IMR-90 (cell line): Measurements from ENCODE around the gene ROR2. TPM values are rescaled to one million over a fixed set of nuclear protein-coding genes. Genes with fewer than 3 reads are reported as not detected.
A peak's percentile ranks its signal among the peaks of the same experiment; 100 is the strongest.

Source experiments
- ATAC-seq: fragments of 200-7000 bp; cut with Tn5 transposase; 2 replicates; pipeline ENCODE4 v1.9.1; 2020; ENCODE audit warnings: low read depth, mild to moderate bottlenecking, moderate library complexity
- BruUV-seq: library from RNA; stranded (reverse); fragments of 400-500 nt; replicated peaks from 2 replicates; lab custom pipeline; 2021; lab: Mats Ljungman, UMichigan
- CTCF ChIA-PET: fragments of 300-600 bp; formaldehyde crosslinking; extraction: SDS; loops from one replicate; lab custom pipeline; 2021; ENCODE audit warnings: antibody characterized with exemption; lab: Yijun Ruan, JAX
- POLR2A ChIA-PET: fragments of 300-600 bp; sonication (Branson Sonifier 250); formaldehyde crosslinking; loops from one replicate; lab custom pipeline; 2022; ENCODE audit warnings: antibody characterized with exemption; ENCODE audit not compliant: unreplicated experiment; lab: Charles Lee
- DNase-seq: peaks from one replicate; pipeline ENCODE4 v3.0.0; 2013
- H2AFZ ChIP-seq: replicated peaks from 2 replicates; pipeline ENCODE3; 2013; ENCODE audit warnings: low read length, mild to moderate bottlenecking; ENCODE audit not compliant: poor library complexity
- H2AK5ac ChIP-seq: 2 replicates; pipeline ENCODE4 v1.6.1; 2013; ENCODE audit warnings: low read depth, low read length, inconsistent platforms
- H2AK9ac ChIP-seq: replicated peaks from 2 replicates; pipeline ENCODE3; 2013; ENCODE audit warnings: mild to moderate bottlenecking, low read depth, low read length, moderate library complexity; ENCODE audit not compliant: poor library complexity
- H2BK120ac ChIP-seq: 2 replicates; pipeline ENCODE4 v1.6.1; 2013; ENCODE audit warnings: low read depth, low read length, inconsistent platforms
- H2BK15ac ChIP-seq: 3 replicates; pipeline ENCODE4 v1.6.1; 2013; ENCODE audit warnings: low read depth, low read length, inconsistent platforms
- H2BK20ac ChIP-seq: 2 replicates; pipeline ENCODE4 v1.6.1; 2013; ENCODE audit warnings: low read depth, mild to moderate bottlenecking, inconsistent platforms, low read length, moderate library complexity
- H2BK5ac ChIP-seq: 2 replicates; pipeline ENCODE4 v1.6.1; 2013; ENCODE audit warnings: mild to moderate bottlenecking, low read depth, low read length, inconsistent platforms; ENCODE audit not compliant: poor library complexity, severe bottlenecking
- H3K14ac ChIP-seq: replicated peaks from 2 replicates; pipeline ENCODE4 v1.6.1; 2013; ENCODE audit warnings: low read depth, low read length, inconsistent platforms
- H3K18ac ChIP-seq: 2 replicates; pipeline ENCODE4 v1.6.1; 2013; ENCODE audit warnings: low read depth, low read length, control low read depth
- H3K23ac ChIP-seq: 2 replicates; pipeline ENCODE4 v1.6.1; 2013; ENCODE audit warnings: low read depth, low read length, inconsistent platforms
- H3K27ac ChIP-seq: 2 replicates; pipeline ENCODE4 v1.5.1; 2013; ENCODE audit warnings: mild to moderate bottlenecking, control low read depth, low read length; ENCODE audit not compliant: insufficient read depth
- H3K27me3 ChIP-seq: 2 replicates; pipeline ENCODE4 v1.6.1; 2013; ENCODE audit warnings: low read length; ENCODE audit not compliant: control insufficient read depth, insufficient read depth
- H3K36me3 ChIP-seq: 2 replicates; pipeline ENCODE4 v1.6.1; 2013; ENCODE audit warnings: low read length, mixed read lengths; ENCODE audit not compliant: control insufficient read depth, insufficient read depth
- H3K4ac ChIP-seq: 2 replicates; pipeline ENCODE4 v1.6.1; 2013; ENCODE audit warnings: low read depth, low read length, inconsistent platforms
- H3K4me1 ChIP-seq: 2 replicates; pipeline ENCODE4 v1.6.1; 2013; ENCODE audit warnings: low read length, mixed read lengths; ENCODE audit not compliant: control insufficient read depth, insufficient read depth
- H3K4me2 ChIP-seq: 2 replicates; pipeline ENCODE4 v1.6.1; 2013; ENCODE audit warnings: low read depth, mild to moderate bottlenecking, control low read depth, low read length, moderate library complexity
- H3K4me3 ChIP-seq: 2 replicates; pipeline ENCODE4 v1.5.1; 2013; ENCODE audit warnings: low read depth, mild to moderate bottlenecking, control low read depth, low read length, moderate library complexity; ENCODE audit not compliant: insufficient read depth
- H3K56ac ChIP-seq: 2 replicates; pipeline ENCODE4 v1.6.1; 2013; ENCODE audit warnings: low read length, inconsistent platforms; ENCODE audit not compliant: insufficient read depth; ENCODE audit errors: extremely low read depth
- H3K79me1 ChIP-seq, 2 experiments: 2 replicates each; pipeline ENCODE4 v1.6.1; 2013; ENCODE audit warnings: low read length in 2 of 2, inconsistent platforms in 1 of 2, low read depth in 1 of 2
- H3K9ac ChIP-seq: 2 replicates; pipeline ENCODE4 v1.6.1; 2013; ENCODE audit warnings: low read depth, low read length, control low read depth
- H3K9me1 ChIP-seq: 2 replicates; pipeline ENCODE4 v1.6.1; 2013; ENCODE audit warnings: low read length, inconsistent platforms; ENCODE audit not compliant: insufficient read depth
- H3K9me3 ChIP-seq: 2 replicates; pipeline ENCODE4 v1.6.1; 2013; ENCODE audit warnings: low read length; ENCODE audit not compliant: control insufficient read depth, insufficient read depth
- H4K20me1 ChIP-seq: 2 replicates; pipeline ENCODE4 v1.6.1; 2013; ENCODE audit warnings: low read length, inconsistent platforms; ENCODE audit not compliant: insufficient read depth
- H4K5ac ChIP-seq: 2 replicates; pipeline ENCODE4 v1.6.1; 2013; ENCODE audit warnings: mild to moderate bottlenecking, low read depth, low read length, control low read depth
- H4K8ac ChIP-seq, 2 experiments: 2 replicates each; pipeline ENCODE4 v1.6.1; 2013; ENCODE audit warnings: low read depth in 2 of 2, low read length in 2 of 2, control low read depth in 1 of 2, inconsistent platforms in 1 of 2
- H4K91ac ChIP-seq: 2 replicates; pipeline ENCODE4 v1.6.1; 2013; ENCODE audit warnings: low read depth, low read length, inconsistent platforms; ENCODE audit not compliant: insufficient read depth
- MAFK ChIP-seq: IDR thresholded peaks from 2 replicates; pipeline ENCODE4 v1.6.1; 2012; ENCODE audit warnings: low read depth, low read length, improper control_type of control experiment
- RAD21 ChIP-seq: IDR thresholded peaks from 2 replicates; pipeline ENCODE4 v1.6.1; 2012; ENCODE audit warnings: low read length, improper control_type of control experiment
- RCOR1 ChIP-seq: IDR thresholded peaks from 2 replicates; pipeline ENCODE4 v1.6.1; 2012; ENCODE audit warnings: mild to moderate bottlenecking, low read length, improper control_type of control experiment; ENCODE audit not compliant: insufficient replicate concordance
- WGBS, 2 experiments: methylation state at CpG; one replicate each; pipeline versions ENCODE4 v1.1.5 to v1.1.7; 2013; ENCODE audit warnings: missing lambda C conversion rate in 2 of 2; ENCODE audit not compliant: insufficient read length in 1 of 2; ENCODE audit errors: extremely low coverage in 2 of 2; 5-methylcytosine and 5-hydroxymethylcytosine counted together
- dilution Hi-C: fragments of 300-500 bp; cut with HindIII; formaldehyde crosslinking; loops from one replicate; pipeline ENCODE4 v1.14.3; 2018; ENCODE audit warnings: low sequenced_read_pairs; ENCODE audit not compliant: unreplicated experiment
- in situ Hi-C: fragments of 300-500 bp; cut with MboI; formaldehyde crosslinking; loops from 3 replicates; pipeline ENCODE4 v1.14.3; 2019; ENCODE audit warnings: low sequenced_read_pairs, inconsistent platforms, mixed read lengths
- intact Hi-C: fragments of 100-400 bp; cut with micrococcal nuclease; formaldehyde crosslinking; loops from 2 replicates; pipeline ENCODE4 v1.10.0; 2022
- polyA plus RNA-seq, 3 experiments: library from polyadenylated mRNA; depleted of rRNA; stranded (reverse); fragments of >200 nt; gene quantifications; 2 replicates each; pipeline ENCODE4 v1.2.3, GENCODE V29; 2012; ENCODE audit warnings: low replicate concordance in 1 of 3
- total RNA-seq: library from RNA; depleted of rRNA; stranded (reverse); fragments of >200 nt; gene quantifications from 2 replicates; pipeline ENCODE4 v1.2.3, GENCODE V29; 2012

The ROR2 gene
- total and polyA plus RNA-seq, 2 of the 4 experiments (the other 2 are of a cell fraction) = 2.3 to 4.8 TPM

DNA sequence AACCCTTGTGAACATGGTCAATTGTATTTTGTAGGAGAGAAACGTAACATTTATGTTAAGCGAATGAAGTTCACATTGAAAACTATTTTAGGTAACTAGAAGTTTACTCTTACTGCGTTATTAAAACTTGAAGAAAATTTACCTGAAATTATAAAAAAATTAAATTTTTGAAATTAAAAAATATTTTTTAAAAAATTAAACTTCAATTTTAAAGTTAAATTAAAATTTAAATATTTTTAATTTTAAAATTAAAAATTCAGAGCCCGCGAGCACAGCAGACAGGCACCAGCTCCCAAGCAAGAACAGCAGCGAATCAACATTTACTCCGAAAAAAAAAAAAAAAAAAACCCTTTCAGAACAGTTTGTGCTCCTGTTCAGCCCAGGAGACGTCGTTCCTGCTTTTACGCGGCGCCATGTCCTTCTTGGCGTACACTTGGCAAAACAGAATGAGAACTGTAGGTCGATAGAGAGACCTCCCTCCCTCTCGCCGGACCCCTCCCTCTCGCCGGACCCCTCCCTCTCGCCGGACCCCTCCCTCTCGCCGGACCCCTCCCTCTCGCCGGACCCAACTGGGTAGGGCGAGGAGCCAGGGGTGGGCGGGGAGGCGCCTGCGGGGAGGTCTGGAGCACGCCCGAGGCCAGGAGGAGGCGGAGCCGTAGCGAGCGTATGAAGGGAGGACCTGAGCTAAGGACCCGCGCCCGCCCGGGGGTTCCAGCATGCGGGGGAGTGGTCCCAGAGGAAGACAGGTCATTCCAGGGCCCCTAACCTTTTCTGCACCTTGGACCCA is 235.8 kb downstream of the ROR2 start:
- H3K4ac ChIP-seq = no peak overlapping the region
- ATAC-seq (peak; percentile 97), DNase-seq (peak; percentile 61)
- no peak overlapping the region for H3K14ac ChIP-seq
- peak overlapping the region; percentile 47 for H3K27ac ChIP-seq
- peaks cover 2% of the 10 kb centered on the region; the same call in 1 of the 2 replicates for H3K4me1 ChIP-seq
- H2AFZ ChIP-seq = peak overlapping the region; percentile 85
- no peaks in the 10 kb centered on the region for H3K36me3 ChIP-seq
- POLR2A ChIA-PET = no interaction called here
- no peak overlapping the region for H2AK9ac ChIP-seq
- H4K5ac ChIP-seq = no peak overlapping the region
- intact Hi-C loops (no loop called here), dilution Hi-C loops (no loop called here), in situ Hi-C loops (no loop called here)
- CTCF ChIA-PET = interaction anchor here (0.6 kb wide), 2 partner anchors 168 to 796 kb away, joined by 3 read pairs; no protein-coding TSS in a partner anchor
- no peak overlapping the region for H2BK20ac ChIP-seq
- WGBS, 2 experiments = 0% methylated on average over 2 of the region's 39 CpGs; no CpG with 5 or more reads in 1 of the 2 experiments
- H4K8ac ChIP-seq = peak overlapping the region; percentile 36 to 85; a peak in 1 of 4 replicates
- H3K4me3 ChIP-seq = peak overlapping the region; percentile 43
- H3K9ac ChIP-seq = peak overlapping the region; percentile 73
- H2BK15ac ChIP-seq = no peak overlapping the region
- H4K91ac ChIP-seq = peak overlapping the region; percentile 46; the same call in 1 of the 2 replicates
- no peaks in the 10 kb centered on the region; the same call in 1 of the 2 replicates for H3K9me3 ChIP-seq
- no peaks in the 10 kb centered on the region for H4K20me1 ChIP-seq
- no peak overlapping the region for H2BK120ac ChIP-seq
- no peak overlapping the region; the same call in 1 of the 2 replicates for H2AK5ac ChIP-seq
- TF ChIP-seq MAFK (no peak), RCOR1 (no peak), RAD21 (no peak)
- H3K79me1 ChIP-seq = no peaks in the 10 kb centered on the region
- peak overlapping the region; percentile 53 for H3K4me2 ChIP-seq
- no TSS peak for BruUV-seq
- H3K23ac ChIP-seq = no peak overlapping the region
- H3K56ac ChIP-seq = peak overlapping the region; percentile 22; the same call in 1 of the 2 replicates
- H2BK5ac ChIP-seq = no peak overlapping the region
- no peaks in the 10 kb centered on the region for H3K27me3 ChIP-seq
- peaks cover 15% of the 10 kb centered on the region for H3K9me1 ChIP-seq
- H3K18ac ChIP-seq = no peak overlapping the region
